Mesothelial cell of epicardium (in vitro differentiated cells): ENCODE data around the gene PCYOX1L. TPM values are rescaled to one million over a fixed set of nuclear protein-coding genes. Genes with fewer than 3 reads are reported as not detected.

Source experiments
- DNase-seq, 2 experiments: peaks; one replicate each; pipeline ENCODE4 v3.0.0; 2021; ENCODE audit warnings: low spot score in 2 of 2; ENCODE audit not compliant: unreplicated experiment in 2 of 2
- H3K27ac Mint-ChIP-seq: 2 replicates; pipeline ENCODE4 v1.8.0; 2021; ENCODE audit warnings: mixed read lengths
- H3K27me3 Mint-ChIP-seq: 2 replicates; pipeline ENCODE4 v1.8.0; 2021; ENCODE audit warnings: low read depth, mixed read lengths
- H3K36me3 Mint-ChIP-seq: 2 replicates; pipeline ENCODE4 v1.8.0; 2021; ENCODE audit warnings: mixed read lengths
- H3K4me1 Mint-ChIP-seq: 2 replicates; pipeline ENCODE4 v1.8.0; 2021; ENCODE audit warnings: mixed read lengths
- H3K4me3 Mint-ChIP-seq: 2 replicates; pipeline ENCODE4 v1.8.0; 2021; ENCODE audit warnings: mild to moderate bottlenecking, moderate library complexity, mixed read lengths
- H3K9me3 Mint-ChIP-seq: 2 replicates; pipeline ENCODE4 v1.8.0; 2021; ENCODE audit warnings: mixed read lengths
- CTCF ChIP-seq: fragments of 200-600 bp; sonication (generic); IDR thresholded peaks from one replicate; pipeline ENCODE4 v1.5.0; 2021; ENCODE audit warnings: antibody characterized with exemption; ENCODE audit not compliant: unreplicated experiment
- total RNA-seq: library from RNA; stranded (reverse); gene quantifications from 3 replicates; pipeline ENCODE4 v1.2.1, GENCODE V29; 2021

The PCYOX1L gene
- total RNA-seq, 1 donor from 2014 or later = 23.2 TPM

GRCh38 chr5:149378241-149378820, 20.5 kb downstream of the PCYOX1L start:
- Mint-ChIP-seq H3K4me3 (no peak overlapping the region), H3K9me3 (no peaks in the 10 kb centered on the region), H3K36me3 (no peaks in the 10 kb centered on the region), H3K4me1 (peaks cover 22% of the 10 kb centered on the region), H3K27ac (peak overlapping the region; percentile 66), H3K27me3 (no peaks in the 10 kb centered on the region)
- TF ChIP-seq CTCF = no peak
- DNase-seq = no peak

GRCh38 chr5:149379177-149379761, 21.4 kb downstream of the PCYOX1L start, which contains the start of gene IL17B:
TSS of gene IL17B (minus strand) at chr5:149379292. CDS start at chr5:149379225, 67 bp downstream.
- no peaks in the 10 kb centered on the region for H3K27me3 Mint-ChIP-seq
- TF ChIP-seq CTCF = no peak
- peaks cover 22% of the 10 kb centered on the region for H3K4me1 Mint-ChIP-seq
- H3K27ac Mint-ChIP-seq = peak within 1 kb of the TSS; percentile 66
- no peak within 1 kb of the TSS for H3K4me3 Mint-ChIP-seq
- H3K36me3 Mint-ChIP-seq = no peaks in the 10 kb centered on the region
- H3K9me3 Mint-ChIP-seq = no peaks in the 10 kb centered on the region
- DNase-seq = no peak

- H3K9me3 Mint-ChIP-seq = no peaks in the 10 kb centered on the region
- H3K36me3 Mint-ChIP-seq = no peaks in the 10 kb centered on the region
- H3K4me3 Mint-ChIP-seq = no peak overlapping the region
- no peak for DNase-seq
- peaks cover 22% of the 10 kb centered on the region for H3K4me1 Mint-ChIP-seq
- no peaks in the 10 kb centered on the region for H3K27me3 Mint-ChIP-seq
- no peak for TF ChIP-seq CTCF
- H3K27ac Mint-ChIP-seq = no peak overlapping the region
Observed at GRCh38 chr5:149379818-149380374, 22.1 kb downstream of the PCYOX1L start.

GRCh38 chr5:149380466-149381121, 22.7 kb downstream of the PCYOX1L start:
- TF ChIP-seq CTCF = no peak
- Mint-ChIP-seq H3K9me3 (no peaks in the 10 kb centered on the region), H3K4me1 (peaks cover 26% of the 10 kb centered on the region), H3K36me3 (no peaks in the 10 kb centered on the region), H3K27me3 (no peaks in the 10 kb centered on the region), H3K27ac (peak overlapping the region; percentile 67), H3K4me3 (no peak overlapping the region)
- no peak for DNase-seq

GRCh38 chr5:149381261-149381985, 23.6 kb downstream of the PCYOX1L start:
- peak overlapping the region; percentile 66 for H3K27ac Mint-ChIP-seq
- no peaks in the 10 kb centered on the region for H3K36me3 Mint-ChIP-seq
- no peak overlapping the region for H3K4me3 Mint-ChIP-seq
- no peaks in the 10 kb centered on the region for H3K9me3 Mint-ChIP-seq
- no peak for DNase-seq
- no peaks in the 10 kb centered on the region for H3K27me3 Mint-ChIP-seq
- H3K4me1 Mint-ChIP-seq = peaks cover 35% of the 10 kb centered on the region
- no peak for TF ChIP-seq CTCF
